HepG2 (cell line): ENCODE data around the gene MAT2A. TPM values are rescaled to one million over a fixed set of nuclear protein-coding genes. Genes with fewer than 3 reads are reported as not detected.

ENCODE experiments used
- ATF7 ChIP-seq, 2 experiments: fragments of 450-650 bp in 1 of 2; sonication (generic) in 1 of 2; formaldehyde crosslinking in 1 of 2; IDR thresholded peaks; 2 replicates each; pipeline versions ENCODE4 v1.4.0 to v1.6.1; 2016 to 2020; ENCODE audit warnings: antibody characterized with exemption in 1 of 2, mild to moderate bottlenecking in 1 of 2, missing genetic modification reagents in 1 of 2
- BHLHE40 ChIP-seq: IDR thresholded peaks from 2 replicates; pipeline ENCODE4 v1.6.1; 2011; ENCODE audit warnings: low read length, improper control_type of control experiment
- FLYWCH1 ChIP-seq: sonication (generic); formaldehyde crosslinking; IDR thresholded peaks from 2 replicates; pipeline ENCODE4 v1.8.1; 2023; ENCODE audit warnings: mild to moderate bottlenecking, missing genetic modification reagents
- ISL2 ChIP-seq: sonication (generic); formaldehyde crosslinking; IDR thresholded peaks from 2 replicates; pipeline ENCODE4 v1.5.0; 2020; ENCODE audit warnings: missing genetic modification reagents
- KLF16 ChIP-seq, 2 experiments: sonication (generic) in 1 of 2; formaldehyde crosslinking in 1 of 2; IDR thresholded peaks; 2 replicates each; pipeline versions ENCODE4 v1.6.1 to v1.8.0; 2016 to 2023; ENCODE audit warnings: missing genetic modification reagents in 2 of 2, missing compliant biosample characterization in 1 of 2
- PHF5A ChIP-seq: IDR thresholded peaks from one replicate; pipeline ENCODE4 v1.6.1; 2018; ENCODE audit warnings: low read depth, missing genetic modification reagents; ENCODE audit not compliant: unreplicated experiment
- PLRG1 ChIP-seq: fragments of 450-650 bp; conservative IDR thresholded peaks from 2 replicates; pipeline ENCODE4 v1.6.1; 2016
- POLR2A ChIP-seq, 2 experiments: IDR thresholded peaks; 2 replicates each; pipeline ENCODE4 v1.6.1; 2011; ENCODE audit warnings: low read depth in 2 of 2, low read length in 2 of 2, mild to moderate bottlenecking in 1 of 2, moderate library complexity in 1 of 2; ENCODE audit not compliant: insufficient read depth in 1 of 2
- POLR2G ChIP-seq: fragments of 200-400 bp; formaldehyde crosslinking; IDR thresholded peaks from 2 replicates; pipeline ENCODE4 v1.6.1; 2018; ENCODE audit warnings: mild to moderate bottlenecking, low read depth, low read length, moderate library complexity
- RAD21 ChIP-seq: fragments of 450-650 bp; formaldehyde crosslinking; IDR thresholded peaks from 2 replicates; pipeline ENCODE4 v1.5.0; 2020; ENCODE audit warnings: mild to moderate bottlenecking
- RFX3 ChIP-seq: IDR thresholded peaks from 2 replicates; pipeline ENCODE4 v1.6.1; 2016; ENCODE audit warnings: missing biosample characterization, missing genetic modification reagents
- SMARCC2 ChIP-seq: fragments of 450-650 bp; IDR thresholded peaks from 2 replicates; pipeline ENCODE4 v1.6.1; 2017; ENCODE audit warnings: antibody characterized with exemption, mild to moderate bottlenecking
- ZNF224 ChIP-seq: sonication (generic); formaldehyde crosslinking; IDR thresholded peaks from 2 replicates; pipeline ENCODE4 v1.5.0; 2020; ENCODE audit warnings: mild to moderate bottlenecking, missing genetic modification reagents
- ZNF562 ChIP-seq: sonication (generic); formaldehyde crosslinking; IDR thresholded peaks from 2 replicates; pipeline ENCODE4 v1.8.0; 2022; ENCODE audit warnings: missing genetic modification reagents, borderline replicate concordance
- ZNF615 ChIP-seq: sonication (generic); formaldehyde crosslinking; IDR thresholded peaks from 2 replicates; pipeline ENCODE4 v1.5.0; 2020; ENCODE audit warnings: mild to moderate bottlenecking, missing genetic modification reagents, borderline replicate concordance
- ZNF724P ChIP-seq: sonication (generic); formaldehyde crosslinking; IDR thresholded peaks from 2 replicates; pipeline ENCODE4 v1.8.0; 2022; ENCODE audit warnings: missing genetic modification reagents, borderline replicate concordance
- ZNF792 ChIP-seq: IDR thresholded peaks from 2 replicates; pipeline ENCODE4 v1.6.1; 2016
- polyA plus RNA-seq, 8 experiments: library from polyadenylated mRNA; depleted of rRNA in 3 of 8; stranded (reverse) in 7 of 8; unstranded in 1 of 8; fragments of >200 nt; fragmentation: Illumina TruSeq in 4 of 8; extraction: Trizol in 4 of 8; gene quantifications; 2 replicates each; pipeline versions ENCODE4 v1.2.1 to v1.2.3, GENCODE V29; 2011 to 2016; ENCODE audit warnings: low read depth in 4 of 8, missing spikeins in 1 of 8, mixed read lengths in 1 of 8; ENCODE audit not compliant: insufficient read depth in 1 of 8
- total RNA-seq, 5 experiments: library from RNA; depleted of rRNA; stranded (reverse); fragments of >200 nt; fragmentation: Illumina TruSeq; extraction: Trizol; gene quantifications; 2 replicates each; pipeline ENCODE4 v1.2.3, GENCODE V29; 2016; ENCODE audit warnings: low read depth in 1 of 5
- TF ChIP-seq, protein P1 (sequence below), 2 experiments: sonication (generic) in 1 of 2; formaldehyde crosslinking in 1 of 2; IDR thresholded peaks; 2 replicates each; pipeline versions ENCODE4 v1.6.1 to v1.9.0; 2014 to 2022; ENCODE audit warnings: antibody characterized with exemption in 1 of 2, borderline replicate concordance in 1 of 2, inconsistent platforms in 1 of 2, low read depth in 1 of 2, missing genetic modification reagents in 1 of 2
- TF ChIP-seq, protein P2 (sequence below): sonication (generic); formaldehyde crosslinking; IDR thresholded peaks from 2 replicates; pipeline ENCODE4 v1.8.0; 2022; ENCODE audit warnings: mild to moderate bottlenecking, missing genetic modification reagents, moderate library complexity
- TF ChIP-seq, protein P3 (sequence below): sonication (generic); formaldehyde crosslinking; IDR thresholded peaks from 2 replicates; pipeline ENCODE4 v1.4.0; 2020; ENCODE audit warnings: missing genetic modification reagents, borderline replicate concordance
- TF ChIP-seq, protein P4 (sequence below): IDR thresholded peaks from 2 replicates; pipeline ENCODE4 v1.6.1; 2016; ENCODE audit warnings: mild to moderate bottlenecking

MAT2A gene
- total and polyA plus RNA-seq, 2 of the 13 experiments (the other 11 are each of a cell fraction or from before 2014, with no cell fraction given): 155 to 331 TPM

DNA sequence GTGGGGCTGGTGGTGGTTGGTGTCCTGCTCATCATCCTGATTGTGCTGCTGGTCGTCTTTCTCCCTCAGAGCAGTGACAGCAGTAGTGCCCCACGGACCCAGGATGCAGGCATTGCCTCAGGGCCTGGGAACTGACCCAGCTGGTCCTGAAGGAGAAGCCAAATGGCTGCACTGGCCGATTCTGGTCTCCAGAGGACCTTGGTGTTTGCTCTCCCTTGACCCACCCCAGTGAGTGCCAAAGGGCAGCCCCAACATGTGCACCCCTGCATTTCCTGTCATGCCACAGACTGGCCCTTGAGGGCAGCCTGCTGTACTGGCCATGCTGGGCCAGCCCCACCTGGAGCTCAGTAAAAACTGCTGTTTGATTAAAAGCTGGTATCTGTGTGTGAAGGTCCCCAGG is 54.1 kb downstream of the MAT2A start (continued):
- TF ChIP-seq ZNF724P (CRISPR knock-in tag) (no peak), PLRG1 (no peak), RFX3 (CRISPR knock-in tag) (no peak), BHLHE40 (no peak), KLF16 (CRISPR knock-in tag; IDR thresholded peaks at IDR 0.05) (no peak), ZNF792 (CRISPR knock-in tag) (no peak), PHF5A (no peak), FLYWCH1 (CRISPR knock-in tag) (no peak), RAD21 (CRISPR knock-in tag) (peak; percentile 36; the same call in 1 of the 2 replicates), ZNF562 (CRISPR knock-in tag) (no peak), ZNF224 (no peak), SMARCC2 (no peak), ZNF615 (CRISPR knock-in tag) (no peak), POLR2G (no peak), ISL2 (CRISPR knock-in tag) (no peak), POLR2A (IDR thresholded peaks at IDR 0.05; ENCODE audit: insufficient read depth in 1 of 2, low read depth in 2 of 2, low read length in 2 of 2) (no peak), ATF7 (IDR thresholded peaks at IDR 0.05) (no peak), ATF7 (CRISPR knock-in tag; IDR thresholded peaks at IDR 0.05) (no peak)
- TF ChIP-seq, protein P1, sequence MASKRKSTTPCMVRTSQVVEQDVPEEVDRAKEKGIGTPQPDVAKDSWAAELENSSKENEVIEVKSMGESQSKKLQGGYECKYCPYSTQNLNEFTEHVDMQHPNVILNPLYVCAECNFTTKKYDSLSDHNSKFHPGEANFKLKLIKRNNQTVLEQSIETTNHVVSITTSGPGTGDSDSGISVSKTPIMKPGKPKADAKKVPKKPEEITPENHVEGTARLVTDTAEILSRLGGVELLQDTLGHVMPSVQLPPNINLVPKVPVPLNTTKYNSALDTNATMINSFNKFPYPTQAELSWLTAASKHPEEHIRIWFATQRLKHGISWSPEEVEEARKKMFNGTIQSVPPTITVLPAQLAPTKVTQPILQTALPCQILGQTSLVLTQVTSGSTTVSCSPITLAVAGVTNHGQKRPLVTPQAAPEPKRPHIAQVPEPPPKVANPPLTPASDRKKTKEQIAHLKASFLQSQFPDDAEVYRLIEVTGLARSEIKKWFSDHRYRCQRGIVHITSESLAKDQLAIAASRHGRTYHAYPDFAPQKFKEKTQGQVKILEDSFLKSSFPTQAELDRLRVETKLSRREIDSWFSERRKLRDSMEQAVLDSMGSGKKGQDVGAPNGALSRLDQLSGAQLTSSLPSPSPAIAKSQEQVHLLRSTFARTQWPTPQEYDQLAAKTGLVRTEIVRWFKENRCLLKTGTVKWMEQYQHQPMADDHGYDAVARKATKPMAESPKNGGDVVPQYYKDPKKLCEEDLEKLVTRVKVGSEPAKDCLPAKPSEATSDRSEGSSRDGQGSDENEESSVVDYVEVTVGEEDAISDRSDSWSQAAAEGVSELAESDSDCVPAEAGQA (IDR thresholded peaks at IDR 0.05; ENCODE audit: low read depth): no peak
- TF ChIP-seq, protein P1 (CRISPR knock-in tag; IDR thresholded peaks at IDR 0.05; ENCODE audit: borderline replicate concordance): no peak
- TF ChIP-seq, protein P2, sequence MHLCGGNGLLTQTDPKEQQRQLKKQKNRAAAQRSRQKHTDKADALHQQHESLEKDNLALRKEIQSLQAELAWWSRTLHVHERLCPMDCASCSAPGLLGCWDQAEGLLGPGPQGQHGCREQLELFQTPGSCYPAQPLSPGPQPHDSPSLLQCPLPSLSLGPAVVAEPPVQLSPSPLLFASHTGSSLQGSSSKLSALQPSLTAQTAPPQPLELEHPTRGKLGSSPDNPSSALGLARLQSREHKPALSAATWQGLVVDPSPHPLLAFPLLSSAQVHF (CRISPR knock-in tag): no peak
- TF ChIP-seq, protein P3, sequence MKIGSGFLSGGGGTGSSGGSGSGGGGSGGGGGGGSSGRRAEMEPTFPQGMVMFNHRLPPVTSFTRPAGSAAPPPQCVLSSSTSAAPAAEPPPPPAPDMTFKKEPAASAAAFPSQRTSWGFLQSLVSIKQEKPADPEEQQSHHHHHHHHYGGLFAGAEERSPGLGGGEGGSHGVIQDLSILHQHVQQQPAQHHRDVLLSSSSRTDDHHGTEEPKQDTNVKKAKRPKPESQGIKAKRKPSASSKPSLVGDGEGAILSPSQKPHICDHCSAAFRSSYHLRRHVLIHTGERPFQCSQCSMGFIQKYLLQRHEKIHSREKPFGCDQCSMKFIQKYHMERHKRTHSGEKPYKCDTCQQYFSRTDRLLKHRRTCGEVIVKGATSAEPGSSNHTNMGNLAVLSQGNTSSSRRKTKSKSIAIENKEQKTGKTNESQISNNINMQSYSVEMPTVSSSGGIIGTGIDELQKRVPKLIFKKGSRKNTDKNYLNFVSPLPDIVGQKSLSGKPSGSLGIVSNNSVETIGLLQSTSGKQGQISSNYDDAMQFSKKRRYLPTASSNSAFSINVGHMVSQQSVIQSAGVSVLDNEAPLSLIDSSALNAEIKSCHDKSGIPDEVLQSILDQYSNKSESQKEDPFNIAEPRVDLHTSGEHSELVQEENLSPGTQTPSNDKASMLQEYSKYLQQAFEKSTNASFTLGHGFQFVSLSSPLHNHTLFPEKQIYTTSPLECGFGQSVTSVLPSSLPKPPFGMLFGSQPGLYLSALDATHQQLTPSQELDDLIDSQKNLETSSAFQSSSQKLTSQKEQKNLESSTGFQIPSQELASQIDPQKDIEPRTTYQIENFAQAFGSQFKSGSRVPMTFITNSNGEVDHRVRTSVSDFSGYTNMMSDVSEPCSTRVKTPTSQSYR (CRISPR knock-in tag): 0 out of 2 replicates have a peak, but pooled peaks have one; percentile 10
- TF ChIP-seq, protein P4, sequence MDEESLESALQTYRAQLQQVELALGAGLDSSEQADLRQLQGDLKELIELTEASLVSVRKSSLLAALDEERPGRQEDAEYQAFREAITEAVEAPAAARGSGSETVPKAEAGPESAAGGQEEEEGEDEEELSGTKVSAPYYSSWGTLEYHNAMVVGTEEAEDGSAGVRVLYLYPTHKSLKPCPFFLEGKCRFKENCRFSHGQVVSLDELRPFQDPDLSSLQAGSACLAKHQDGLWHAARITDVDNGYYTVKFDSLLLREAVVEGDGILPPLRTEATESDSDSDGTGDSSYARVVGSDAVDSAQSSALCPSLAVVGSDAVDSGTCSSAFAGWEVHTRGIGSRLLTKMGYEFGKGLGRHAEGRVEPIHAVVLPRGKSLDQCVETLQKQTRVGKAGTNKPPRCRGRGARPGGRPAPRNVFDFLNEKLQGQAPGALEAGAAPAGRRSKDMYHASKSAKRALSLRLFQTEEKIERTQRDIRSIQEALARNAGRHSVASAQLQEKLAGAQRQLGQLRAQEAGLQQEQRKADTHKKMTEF (CRISPR knock-in tag): no peak
